Measurements from ENCODE around the gene NTSR1. TPM values are rescaled to one million over a fixed set of nuclear protein-coding genes. Genes with fewer than 3 reads are reported as not detected.

Gene NTSR1
- total and polyA plus RNA-seq, 2 of the 13 experiments (the other 11 are each of a cell fraction or from before 2014, with no cell fraction given), result 0.09 to 0.12 TPM

DNA sequence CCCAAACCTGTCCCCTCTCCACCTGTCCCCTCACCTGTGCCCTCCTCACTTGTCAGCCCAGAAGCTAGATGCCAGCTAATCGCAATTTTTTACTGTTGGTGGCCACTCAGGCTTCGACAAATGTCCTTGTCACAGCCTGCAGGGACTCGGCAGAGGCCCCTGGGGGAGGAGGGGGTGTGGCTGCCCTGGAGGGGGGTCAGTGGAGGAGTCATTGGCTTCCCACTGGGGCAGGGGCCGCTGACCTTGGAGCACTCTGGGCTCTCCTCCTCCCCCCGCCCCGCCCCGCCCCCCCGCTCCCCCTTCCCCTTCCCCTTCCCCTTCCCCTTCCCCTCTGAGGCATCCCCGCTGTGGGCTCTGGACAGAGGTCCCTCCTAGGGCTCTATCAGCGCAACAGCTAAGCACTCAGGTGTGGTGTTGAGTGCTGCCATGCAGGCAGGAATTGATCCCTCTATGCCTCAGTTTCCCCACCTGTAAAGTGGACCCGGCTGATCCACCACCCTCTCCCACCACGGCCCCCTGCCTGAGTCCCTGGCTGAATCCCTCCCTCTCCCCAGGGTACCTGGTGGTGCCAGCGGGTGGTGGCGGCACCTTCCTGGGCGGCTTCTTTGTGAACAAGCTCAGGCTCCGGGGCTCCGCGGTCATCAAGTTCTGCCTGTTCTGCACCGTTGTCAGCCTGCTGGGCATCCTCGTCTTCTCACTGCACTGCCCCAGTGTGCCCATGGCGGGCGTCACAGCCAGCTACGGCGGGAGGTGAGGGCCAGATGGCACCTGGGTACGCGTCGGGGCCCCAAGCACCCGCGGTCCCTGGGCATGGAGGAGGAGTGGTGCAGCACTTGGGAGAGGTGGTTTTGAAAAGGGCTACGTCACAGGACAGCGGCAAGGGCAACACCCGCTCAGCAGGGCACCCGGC is 42.6 kb upstream of the NTSR1 start (continued):
- TF ChIP-seq FOXO1 (CRISPR knock-in tag; IDR thresholded peaks at IDR 0.05), result no peak; the same call in 1 of the 2 replicates
- TF ChIP-seq ZNF777 (CRISPR knock-in tag; IDR thresholded peaks at IDR 0.05), result no peak
- TF ChIP-seq, protein P1, sequence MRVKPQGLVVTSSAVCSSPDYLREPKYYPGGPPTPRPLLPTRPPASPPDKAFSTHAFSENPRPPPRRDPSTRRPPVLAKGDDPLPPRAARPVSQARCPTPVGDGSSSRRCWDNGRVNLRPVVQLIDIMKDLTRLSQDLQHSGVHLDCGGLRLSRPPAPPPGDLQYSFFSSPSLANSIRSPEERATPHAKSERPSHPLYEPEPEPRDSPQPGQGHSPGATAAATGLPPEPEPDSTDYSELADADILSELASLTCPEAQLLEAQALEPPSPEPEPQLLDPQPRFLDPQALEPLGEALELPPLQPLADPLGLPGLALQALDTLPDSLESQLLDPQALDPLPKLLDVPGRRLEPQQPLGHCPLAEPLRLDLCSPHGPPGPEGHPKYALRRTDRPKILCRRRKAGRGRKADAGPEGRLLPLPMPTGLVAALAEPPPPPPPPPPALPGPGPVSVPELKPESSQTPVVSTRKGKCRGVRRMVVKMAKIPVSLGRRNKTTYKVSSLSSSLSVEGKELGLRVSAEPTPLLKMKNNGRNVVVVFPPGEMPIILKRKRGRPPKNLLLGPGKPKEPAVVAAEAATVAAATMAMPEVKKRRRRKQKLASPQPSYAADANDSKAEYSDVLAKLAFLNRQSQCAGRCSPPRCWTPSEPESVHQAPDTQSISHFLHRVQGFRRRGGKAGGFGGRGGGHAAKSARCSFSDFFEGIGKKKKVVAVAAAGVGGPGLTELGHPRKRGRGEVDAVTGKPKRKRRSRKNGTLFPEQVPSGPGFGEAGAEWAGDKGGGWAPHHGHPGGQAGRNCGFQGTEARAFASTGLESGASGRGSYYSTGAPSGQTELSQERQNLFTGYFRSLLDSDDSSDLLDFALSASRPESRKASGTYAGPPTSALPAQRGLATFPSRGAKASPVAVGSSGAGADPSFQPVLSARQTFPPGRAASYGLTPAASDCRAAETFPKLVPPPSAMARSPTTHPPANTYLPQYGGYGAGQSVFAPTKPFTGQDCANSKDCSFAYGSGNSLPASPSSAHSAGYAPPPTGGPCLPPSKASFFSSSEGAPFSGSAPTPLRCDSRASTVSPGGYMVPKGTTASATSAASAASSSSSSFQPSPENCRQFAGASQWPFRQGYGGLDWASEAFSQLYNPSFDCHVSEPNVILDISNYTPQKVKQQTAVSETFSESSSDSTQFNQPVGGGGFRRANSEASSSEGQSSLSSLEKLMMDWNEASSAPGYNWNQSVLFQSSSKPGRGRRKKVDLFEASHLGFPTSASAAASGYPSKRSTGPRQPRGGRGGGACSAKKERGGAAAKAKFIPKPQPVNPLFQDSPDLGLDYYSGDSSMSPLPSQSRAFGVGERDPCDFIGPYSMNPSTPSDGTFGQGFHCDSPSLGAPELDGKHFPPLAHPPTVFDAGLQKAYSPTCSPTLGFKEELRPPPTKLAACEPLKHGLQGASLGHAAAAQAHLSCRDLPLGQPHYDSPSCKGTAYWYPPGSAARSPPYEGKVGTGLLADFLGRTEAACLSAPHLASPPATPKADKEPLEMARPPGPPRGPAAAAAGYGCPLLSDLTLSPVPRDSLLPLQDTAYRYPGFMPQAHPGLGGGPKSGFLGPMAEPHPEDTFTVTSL (CRISPR knock-in tag; IDR thresholded peaks at IDR 0.05; ENCODE audit: borderline replicate concordance), result peak; percentile 15; the same call in 1 of the 2 replicates
- TF ChIP-seq NR2F6 (IDR thresholded peaks at IDR 0.05), result no peak
- TF ChIP-seq NR2F6 (CRISPR knock-in tag; IDR thresholded peaks at IDR 0.05), result no peak
- no peak for TF ChIP-seq ZNF543 (CRISPR knock-in tag; IDR thresholded peaks at IDR 0.05)
- TF ChIP-seq ZNF446 (CRISPR knock-in tag; IDR thresholded peaks at IDR 0.05), result 0 out of 2 replicates have a peak, but pooled peaks have one; percentile 70
- TF ChIP-seq, protein P2, sequence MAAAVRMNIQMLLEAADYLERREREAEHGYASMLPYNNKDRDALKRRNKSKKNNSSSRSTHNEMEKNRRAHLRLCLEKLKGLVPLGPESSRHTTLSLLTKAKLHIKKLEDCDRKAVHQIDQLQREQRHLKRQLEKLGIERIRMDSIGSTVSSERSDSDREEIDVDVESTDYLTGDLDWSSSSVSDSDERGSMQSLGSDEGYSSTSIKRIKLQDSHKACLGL (CRISPR knock-in tag; IDR thresholded peaks at IDR 0.05), result no peak
- TF ChIP-seq JARID2 (CRISPR knock-in tag; IDR thresholded peaks at IDR 0.05; ENCODE audit: insufficient replicate concordance), result no peak
- TF ChIP-seq, protein P3, sequence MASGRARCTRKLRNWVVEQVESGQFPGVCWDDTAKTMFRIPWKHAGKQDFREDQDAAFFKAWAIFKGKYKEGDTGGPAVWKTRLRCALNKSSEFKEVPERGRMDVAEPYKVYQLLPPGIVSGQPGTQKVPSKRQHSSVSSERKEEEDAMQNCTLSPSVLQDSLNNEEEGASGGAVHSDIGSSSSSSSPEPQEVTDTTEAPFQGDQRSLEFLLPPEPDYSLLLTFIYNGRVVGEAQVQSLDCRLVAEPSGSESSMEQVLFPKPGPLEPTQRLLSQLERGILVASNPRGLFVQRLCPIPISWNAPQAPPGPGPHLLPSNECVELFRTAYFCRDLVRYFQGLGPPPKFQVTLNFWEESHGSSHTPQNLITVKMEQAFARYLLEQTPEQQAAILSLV (CRISPR knock-in tag; IDR thresholded peaks at IDR 0.05; ENCODE audit: borderline replicate concordance), result 0 out of 2 replicates have a peak, but pooled peaks have one; percentile 18
- TF ChIP-seq HCFC1 (IDR thresholded peaks at IDR 0.05; ENCODE audit: low read depth, low read length), result no peak
- TF ChIP-seq ELF4 (CRISPR knock-in tag; IDR thresholded peaks at IDR 0.05; ENCODE audit: borderline replicate concordance), result no peak
- no peak for TF ChIP-seq CBX1 (IDR thresholded peaks at IDR 0.05; ENCODE audit: low read depth)
- TF ChIP-seq ZNF343 (CRISPR knock-in tag; IDR thresholded peaks at IDR 0.05), result no peak
- peak; percentile 82; the same call in 1 of the 2 replicates for TF ChIP-seq SRY (CRISPR knock-in tag; IDR thresholded peaks at IDR 0.05)
- peak; percentile 8; the same call in 1 of the 2 replicates for TF ChIP-seq ZBTB7A (CRISPR knock-in tag; IDR thresholded peaks at IDR 0.05)
- TF ChIP-seq, protein P4, sequence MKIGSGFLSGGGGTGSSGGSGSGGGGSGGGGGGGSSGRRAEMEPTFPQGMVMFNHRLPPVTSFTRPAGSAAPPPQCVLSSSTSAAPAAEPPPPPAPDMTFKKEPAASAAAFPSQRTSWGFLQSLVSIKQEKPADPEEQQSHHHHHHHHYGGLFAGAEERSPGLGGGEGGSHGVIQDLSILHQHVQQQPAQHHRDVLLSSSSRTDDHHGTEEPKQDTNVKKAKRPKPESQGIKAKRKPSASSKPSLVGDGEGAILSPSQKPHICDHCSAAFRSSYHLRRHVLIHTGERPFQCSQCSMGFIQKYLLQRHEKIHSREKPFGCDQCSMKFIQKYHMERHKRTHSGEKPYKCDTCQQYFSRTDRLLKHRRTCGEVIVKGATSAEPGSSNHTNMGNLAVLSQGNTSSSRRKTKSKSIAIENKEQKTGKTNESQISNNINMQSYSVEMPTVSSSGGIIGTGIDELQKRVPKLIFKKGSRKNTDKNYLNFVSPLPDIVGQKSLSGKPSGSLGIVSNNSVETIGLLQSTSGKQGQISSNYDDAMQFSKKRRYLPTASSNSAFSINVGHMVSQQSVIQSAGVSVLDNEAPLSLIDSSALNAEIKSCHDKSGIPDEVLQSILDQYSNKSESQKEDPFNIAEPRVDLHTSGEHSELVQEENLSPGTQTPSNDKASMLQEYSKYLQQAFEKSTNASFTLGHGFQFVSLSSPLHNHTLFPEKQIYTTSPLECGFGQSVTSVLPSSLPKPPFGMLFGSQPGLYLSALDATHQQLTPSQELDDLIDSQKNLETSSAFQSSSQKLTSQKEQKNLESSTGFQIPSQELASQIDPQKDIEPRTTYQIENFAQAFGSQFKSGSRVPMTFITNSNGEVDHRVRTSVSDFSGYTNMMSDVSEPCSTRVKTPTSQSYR (CRISPR knock-in tag; IDR thresholded peaks at IDR 0.05; ENCODE audit: borderline replicate concordance), result 0 out of 2 replicates have a peak, but pooled peaks have one; percentile 6
- TF ChIP-seq ZBTB8A (CRISPR knock-in tag; IDR thresholded peaks at IDR 0.05; ENCODE audit: borderline replicate concordance, low read depth), result no peak
- TF ChIP-seq HNF4A (CRISPR knock-in tag; IDR thresholded peaks at IDR 0.05), result no peak
